ENCODE measurements around the gene ALKBH4. TPM values are rescaled to one million over a fixed set of nuclear protein-coding genes. Genes with fewer than 3 reads are reported as not detected.

The ALKBH4 gene
- polyA plus RNA-seq, 1 experiment: 4.3 TPM

- Histone ChIP-seq H3K4me3 (ENCODE audit: low read depth, low read length) (no peak overlapping the region), H3K27ac (ENCODE audit: low read depth, low read length) (no peak overlapping the region), H3K9me3 (ENCODE audit: control insufficient read depth, insufficient read depth, low read length) (no peaks in the 10 kb centered on the region; the same call in 1 of the 2 replicates), H3K27me3 (ENCODE audit: control insufficient read depth, insufficient read depth, low read length) (no peaks in the 10 kb centered on the region)
- ChIA-PET POLR2A (interaction anchor here (0.9 kb wide), 1 partner anchor 14 kb away, joined by 3 read pairs; no protein-coding TSS in a partner anchor), CTCF (no interaction called here)
- no peak for DNase-seq (ENCODE audit: low read depth, low spot score)
- no peak for TF ChIP-seq CTCF (IDR thresholded peaks at IDR 0.05; ENCODE audit: low read depth, low read length)
Observed at GRCh38 chr7:102454468-102454867, 10.2 kb downstream of the ALKBH4 start.

DNA sequence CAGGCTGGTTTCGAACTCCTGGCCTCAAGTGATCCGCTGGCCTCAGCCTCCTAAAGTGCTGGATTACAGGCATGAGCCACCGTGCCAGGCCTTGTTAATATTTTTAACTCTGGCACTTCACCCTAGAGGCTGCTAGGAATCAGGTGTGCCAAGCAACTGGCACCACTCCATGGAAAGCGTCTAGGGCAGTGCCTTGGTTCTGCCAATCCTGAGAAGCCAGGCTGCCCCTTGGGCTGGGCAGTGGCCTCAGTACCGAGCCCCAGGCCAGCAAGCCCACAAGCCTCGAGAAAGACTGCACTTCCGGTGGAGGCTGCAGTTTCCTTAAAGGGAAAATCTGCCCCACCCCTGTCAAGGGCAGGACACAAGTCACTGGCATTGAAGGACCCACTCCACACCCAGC is 11.3 kb downstream of the ALKBH4 start:
- Histone ChIP-seq H3K9me3 (ENCODE audit: control insufficient read depth, insufficient read depth, low read length) (no peaks in the 10 kb centered on the region; the same call in 1 of the 2 replicates), H3K27ac (ENCODE audit: low read depth, low read length) (no peak overlapping the region), H3K27me3 (ENCODE audit: control insufficient read depth, insufficient read depth, low read length) (no peaks in the 10 kb centered on the region), H3K4me3 (ENCODE audit: low read depth, low read length) (no peak overlapping the region)
- ChIA-PET POLR2A (no interaction called here), CTCF (no interaction called here)
- no peak for DNase-seq (ENCODE audit: low read depth, low spot score)
- no peak for TF ChIP-seq CTCF (IDR thresholded peaks at IDR 0.05; ENCODE audit: low read depth, low read length)

- CTCF ChIA-PET: no interaction called here
- Histone ChIP-seq H3K4me3 (ENCODE audit: low read depth, low read length) (no peak overlapping the region), H3K27me3 (ENCODE audit: control insufficient read depth, insufficient read depth, low read length) (no peaks in the 10 kb centered on the region), H3K27ac (ENCODE audit: low read depth, low read length) (no peak overlapping the region), H3K9me3 (ENCODE audit: control insufficient read depth, insufficient read depth, low read length) (no peaks in the 10 kb centered on the region; the same call in 1 of the 2 replicates)
- no peak for TF ChIP-seq CTCF (IDR thresholded peaks at IDR 0.05; ENCODE audit: low read depth, low read length)
- POLR2A ChIA-PET: no interaction called here
- DNase-seq (ENCODE audit: low read depth, low spot score): no peak
Observed at GRCh38 chr7:102452451-102452850, 12.2 kb downstream of the ALKBH4 start.

DNA sequence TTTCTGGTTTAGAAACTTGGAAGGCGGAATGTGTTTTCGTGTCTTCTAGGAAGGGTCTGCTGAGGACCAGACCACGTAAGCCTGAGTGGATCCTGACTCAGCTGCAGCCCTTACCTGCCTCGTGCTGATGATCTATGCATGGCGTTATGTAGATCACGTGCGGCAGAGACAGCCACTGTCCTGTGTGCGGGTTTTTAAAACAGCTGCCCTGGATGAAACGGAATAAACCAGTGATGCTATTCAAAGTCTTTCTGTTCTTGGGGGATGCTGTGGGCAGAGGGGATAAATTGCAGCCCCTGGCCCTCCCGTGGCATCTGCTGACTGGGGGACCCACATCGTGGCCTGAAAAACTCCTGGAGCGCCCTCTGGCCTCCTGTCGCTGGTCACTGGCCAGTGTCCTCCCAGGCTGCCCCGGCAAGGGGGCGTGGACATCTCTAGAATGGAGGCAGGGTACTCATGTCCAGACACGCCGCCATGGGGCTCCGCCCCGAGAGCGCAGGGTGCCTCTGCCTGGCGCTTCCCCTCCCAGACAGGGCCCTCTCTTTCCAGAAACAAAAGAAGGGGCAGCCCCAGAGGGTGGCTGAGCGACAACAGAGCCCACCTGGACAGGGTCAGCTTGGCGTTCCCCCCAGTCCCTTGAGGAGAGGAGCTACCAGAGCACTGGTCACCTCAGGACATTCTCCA is 13.2 kb downstream of the ALKBH4 start:
- Histone ChIP-seq H3K27me3 (ENCODE audit: control insufficient read depth, insufficient read depth, low read length) (no peaks in the 10 kb centered on the region), H3K9me3 (ENCODE audit: control insufficient read depth, insufficient read depth, low read length) (no peaks in the 10 kb centered on the region; the same call in 1 of the 2 replicates), H3K4me3 (ENCODE audit: low read depth, low read length) (no peak overlapping the region), H3K27ac (ENCODE audit: low read depth, low read length) (no peak overlapping the region)
- ChIA-PET POLR2A (no interaction called here), CTCF (no interaction called here)
- no peak for TF ChIP-seq CTCF (IDR thresholded peaks at IDR 0.05; ENCODE audit: low read depth, low read length)
- DNase-seq (ENCODE audit: low read depth, low spot score): no peak

DNA sequence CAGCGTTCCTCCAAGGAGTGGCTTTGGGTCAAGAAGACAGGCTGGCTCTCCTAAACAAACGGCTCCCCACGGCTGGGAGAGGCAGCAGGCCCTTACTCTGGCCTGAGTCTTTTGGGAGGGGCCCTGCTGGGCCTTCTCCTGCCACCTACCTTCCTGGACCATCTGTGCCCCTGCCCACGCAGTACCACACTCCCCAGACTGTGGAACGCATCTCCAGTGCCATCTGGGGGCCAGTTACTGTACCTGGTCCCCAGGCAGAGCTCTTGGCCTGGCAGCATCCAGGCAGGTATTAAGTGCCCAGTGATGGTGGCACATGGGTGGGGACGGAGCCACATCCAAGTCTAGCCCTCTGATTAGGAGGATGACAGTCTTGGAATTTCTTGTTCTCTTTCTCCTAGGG is 14.4 kb downstream of the ALKBH4 start:
- POLR2A ChIA-PET: no interaction called here
- no peak for TF ChIP-seq CTCF (IDR thresholded peaks at IDR 0.05; ENCODE audit: low read depth, low read length)
- Histone ChIP-seq H3K4me3 (ENCODE audit: low read depth, low read length) (no peak overlapping the region), H3K27me3 (ENCODE audit: control insufficient read depth, insufficient read depth, low read length) (no peaks in the 10 kb centered on the region), H3K9me3 (ENCODE audit: control insufficient read depth, insufficient read depth, low read length) (no peaks in the 10 kb centered on the region; the same call in 1 of the 2 replicates), H3K27ac (ENCODE audit: low read depth, low read length) (no peak overlapping the region)
- no peak for DNase-seq (ENCODE audit: low read depth, low spot score)
- CTCF ChIA-PET: interaction anchor here (0.6 to 0.9 kb wide), 2 partner anchors 13 to 29 kb away, joined by 3 read pairs; no protein-coding TSS in a partner anchor
